ENCODE data around the gene POLD1.

The POLD1 gene

GRCh38 chr19:50378863-50379236 is 5.3 kb upstream of the POLD1 start:
- TF ChIP-seq CTCF (IDR thresholded peaks at IDR 0.05; ENCODE audit: insufficient read depth, low read depth, low read length, missing control alignments): no peak
- no peak for DNase-seq (ENCODE audit: low read depth)
- H3K4me3 ChIP-seq (ENCODE audit: low read length): no peak overlapping the region

- no peak overlapping the region for H3K4me3 ChIP-seq (ENCODE audit: low read length)
- DNase-seq (ENCODE audit: low read depth): no peak
- no peak for TF ChIP-seq CTCF (IDR thresholded peaks at IDR 0.05; ENCODE audit: insufficient read depth, low read depth, low read length, missing control alignments)
Observed at GRCh38 chr19:50379602-50380001, 4.5 kb upstream of the POLD1 start.

GRCh38 chr19:50380137-50380536 is 4.0 kb upstream of the POLD1 start:
- TF ChIP-seq CTCF (IDR thresholded peaks at IDR 0.05; ENCODE audit: insufficient read depth, low read depth, low read length, missing control alignments): no peak
- no peak overlapping the region for H3K4me3 ChIP-seq (ENCODE audit: low read length)
- no peak for DNase-seq (ENCODE audit: low read depth)

GRCh38 chr19:50380751-50381151 is 3.4 kb upstream of the POLD1 start:
- no peak for TF ChIP-seq CTCF (IDR thresholded peaks at IDR 0.05; ENCODE audit: insufficient read depth, low read depth, low read length, missing control alignments)
- H3K4me3 ChIP-seq (ENCODE audit: low read length): no peak overlapping the region
- DNase-seq (ENCODE audit: low read depth): no peak

- no peak for DNase-seq (ENCODE audit: low read depth)
- no peak for TF ChIP-seq CTCF (IDR thresholded peaks at IDR 0.05; ENCODE audit: insufficient read depth, low read depth, low read length, missing control alignments)
- H3K4me3 ChIP-seq (ENCODE audit: low read length): no peak overlapping the region
Observed at GRCh38 chr19:50381881-50382729, 2.0 kb upstream of the POLD1 start.

- DNase-seq (ENCODE audit: low read depth): no peak
- TF ChIP-seq CTCF (IDR thresholded peaks at IDR 0.05; ENCODE audit: insufficient read depth, low read depth, low read length, missing control alignments): no peak
- peak overlapping the region; percentile 75 for H3K4me3 ChIP-seq (ENCODE audit: low read length)
Observed at GRCh38 chr19:50383001-50383851, 921 bp upstream of the POLD1 start.

Measured in epithelial cell of esophagus (primary cell).